Skeletal muscle satellite cell (primary cell): Measurements from ENCODE around the gene PCDHB7.
"Not testable (repeated sequence)": the region's sequence is repeated elsewhere in the genome, so short reads cannot be mapped to it uniquely, and the experiment has no call there.

Experiments
- H3K27me3 ChIP-seq: 2 replicates; pipeline ENCODE4 v1.7.0; 2013; ENCODE audit warnings: low read length; ENCODE audit not compliant: control insufficient read depth, insufficient read depth
- H3K36me3 ChIP-seq: 2 replicates; pipeline ENCODE4 v1.7.0; 2013; ENCODE audit warnings: mild to moderate bottlenecking, control low read depth, low read length; ENCODE audit not compliant: insufficient read depth
- H3K4me1 ChIP-seq: 2 replicates; pipeline ENCODE4 v1.7.0; 2013; ENCODE audit warnings: low read length; ENCODE audit not compliant: control insufficient read depth, insufficient read depth
- H3K4me2 ChIP-seq: 2 replicates; pipeline ENCODE4 v1.7.0; 2013; ENCODE audit warnings: mild to moderate bottlenecking, low read length
- H3K4me3 ChIP-seq: 2 replicates; pipeline ENCODE4 v1.7.0; 2013; ENCODE audit warnings: low read length
- H3K9ac ChIP-seq: 2 replicates; pipeline ENCODE4 v1.7.0; 2013; ENCODE audit warnings: mild to moderate bottlenecking, low read depth, low read length, moderate library complexity
- H3K9me3 ChIP-seq: replicated peaks from 2 replicates; pipeline ENCODE4 v1.7.0; 2013; ENCODE audit warnings: mild to moderate bottlenecking, control low read depth, low read length

PCDHB7 gene

DNA sequence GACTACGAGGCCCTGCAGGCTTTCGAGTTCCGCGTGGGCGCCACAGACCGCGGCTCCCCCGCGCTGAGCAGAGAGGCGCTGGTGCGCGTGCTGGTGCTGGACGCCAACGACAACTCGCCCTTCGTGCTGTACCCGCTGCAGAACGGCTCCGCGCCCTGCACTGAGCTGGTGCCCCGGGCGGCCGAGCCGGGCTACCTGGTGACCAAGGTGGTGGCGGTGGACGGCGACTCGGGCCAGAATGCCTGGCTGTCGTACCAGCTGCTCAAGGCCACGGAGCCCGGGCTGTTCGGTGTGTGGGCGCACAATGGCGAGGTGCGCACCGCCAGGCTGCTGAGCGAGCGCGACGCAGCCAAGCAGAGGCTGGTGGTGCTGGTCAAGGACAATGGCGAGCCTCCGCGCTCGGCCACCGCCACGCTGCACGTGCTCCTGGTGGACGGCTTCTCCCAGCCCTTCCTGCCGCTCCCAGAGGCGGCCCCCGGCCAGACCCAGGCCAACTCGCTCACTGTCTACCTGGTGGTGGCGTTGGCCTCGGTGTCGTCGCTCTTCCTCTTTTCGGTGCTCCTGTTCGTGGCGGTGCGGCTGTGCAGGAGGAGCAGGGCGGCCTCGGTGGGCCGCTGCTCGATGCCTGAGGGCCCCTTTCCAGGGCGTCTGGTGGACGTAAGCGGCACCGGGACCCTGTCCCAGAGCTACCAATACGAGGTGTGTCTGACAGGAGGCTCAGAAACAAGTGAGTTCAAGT, 11.8 kb downstream of the PCDHB7 start:
- H3K9me3 ChIP-seq, H3K4me1 ChIP-seq, H3K4me2 ChIP-seq, H3K27me3 ChIP-seq, H3K36me3 ChIP-seq, H3K9ac ChIP-seq, H3K4me3 ChIP-seq: not testable (repeated sequence)

- no peaks in the 10 kb centered on the region for H3K27me3 ChIP-seq
- peak within 1 kb of the TSS; percentile 52 for H3K4me2 ChIP-seq
- no peaks in the 10 kb centered on the region for H3K9me3 ChIP-seq
- H3K36me3 ChIP-seq, result no peaks in the 10 kb centered on the region
- H3K9ac ChIP-seq, result no peak within 1 kb of the TSS
- H3K4me1 ChIP-seq, result no peaks in the 10 kb centered on the region
- H3K4me3 ChIP-seq, result peak within 1 kb of the TSS; percentile 55
Observed at GRCh38 chr5:141186897-141187512, 14.6 kb downstream of the PCDHB7 start, which contains the start of gene PCDHB9. TSS of gene PCDHB9 (plus strand) at chr5:141187161. CDS start at chr5:141187319, 158 bp downstream.

- not testable (repeated sequence) for H3K9me3 ChIP-seq, H3K9ac ChIP-seq, H3K27me3 ChIP-seq, H3K4me3 ChIP-seq, H3K4me1 ChIP-seq, H3K36me3 ChIP-seq, H3K4me2 ChIP-seq
Observed at GRCh38 chr5:141188682-141189081, 16.2 kb downstream of the PCDHB7 start.

DNA sequence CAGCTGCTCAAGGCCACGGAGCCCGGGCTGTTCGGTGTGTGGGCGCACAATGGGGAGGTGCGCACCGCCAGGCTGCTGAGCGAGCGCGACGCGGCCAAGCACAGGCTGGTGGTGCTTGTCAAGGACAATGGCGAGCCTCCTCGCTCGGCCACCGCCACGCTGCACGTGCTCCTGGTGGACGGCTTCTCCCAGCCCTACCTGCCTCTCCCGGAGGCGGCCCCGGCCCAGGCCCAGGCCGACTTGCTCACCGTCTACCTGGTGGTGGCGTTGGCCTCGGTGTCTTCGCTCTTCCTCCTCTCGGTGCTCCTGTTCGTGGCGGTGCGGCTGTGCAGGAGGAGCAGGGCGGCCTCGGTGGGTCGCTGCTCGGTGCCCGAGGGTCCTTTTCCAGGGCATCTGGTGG, 16.7 kb downstream of the PCDHB7 start:
- not testable (repeated sequence) for H3K9ac ChIP-seq, H3K4me3 ChIP-seq, H3K27me3 ChIP-seq, H3K9me3 ChIP-seq, H3K4me2 ChIP-seq, H3K36me3 ChIP-seq, H3K4me1 ChIP-seq

- no peaks in the 10 kb centered on the region for H3K4me1 ChIP-seq
- H3K9me3 ChIP-seq, result no peaks in the 10 kb centered on the region
- no peak within 1 kb of the TSS for H3K4me3 ChIP-seq
- H3K36me3 ChIP-seq, result no peaks in the 10 kb centered on the region
- no peaks in the 10 kb centered on the region for H3K27me3 ChIP-seq
- peak within 1 kb of the TSS; percentile 34 for H3K4me2 ChIP-seq
- no peak within 1 kb of the TSS for H3K9ac ChIP-seq
Observed at GRCh38 chr5:141192110-141192725, 19.8 kb downstream of the PCDHB7 start, which contains the start of gene PCDHB10. TSS of gene PCDHB10 (plus strand) at chr5:141192353. CDS start at chr5:141192553, 200 bp downstream.

DNA sequence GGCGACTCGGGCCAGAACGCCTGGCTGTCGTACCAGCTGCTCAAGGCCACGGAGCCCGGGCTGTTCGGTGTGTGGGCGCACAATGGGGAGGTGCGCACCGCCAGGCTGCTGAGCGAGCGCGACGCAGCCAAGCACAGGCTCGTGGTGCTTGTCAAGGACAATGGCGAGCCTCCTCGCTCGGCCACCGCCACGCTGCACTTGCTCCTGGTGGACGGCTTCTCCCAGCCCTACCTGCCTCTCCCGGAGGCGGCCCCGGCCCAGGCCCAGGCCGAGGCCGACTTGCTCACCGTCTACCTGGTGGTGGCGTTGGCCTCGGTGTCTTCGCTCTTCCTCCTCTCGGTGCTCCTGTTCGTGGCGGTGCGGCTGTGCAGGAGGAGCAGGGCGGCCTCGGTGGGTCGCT, 21.9 kb downstream of the PCDHB7 start:
- not testable (repeated sequence) for H3K4me1 ChIP-seq, H3K4me3 ChIP-seq, H3K36me3 ChIP-seq, H3K9ac ChIP-seq, H3K27me3 ChIP-seq, H3K9me3 ChIP-seq, H3K4me2 ChIP-seq

DNA sequence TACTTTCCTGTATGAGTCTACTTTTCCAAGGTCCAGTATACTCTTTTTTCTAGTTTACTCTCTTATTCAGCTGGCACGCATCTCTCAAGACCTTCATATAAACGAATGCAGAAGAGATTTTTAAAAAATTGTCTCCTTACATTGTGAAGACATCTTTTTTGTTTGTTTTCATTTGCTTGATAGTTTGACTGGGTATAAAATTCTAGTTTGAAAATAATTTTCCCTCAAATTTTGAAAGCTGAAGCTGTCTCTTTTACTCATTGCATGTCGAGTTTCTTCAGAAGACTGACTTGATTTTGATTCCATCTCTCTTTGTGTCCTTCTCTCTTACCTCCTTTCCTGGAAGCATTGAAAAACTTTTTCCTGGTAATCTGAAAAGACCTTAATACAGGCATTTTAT, 23.9 kb downstream of the PCDHB7 start:
- Histone ChIP-seq H3K9ac (no peak overlapping the region), H3K27me3 (no peaks in the 10 kb centered on the region), H3K9me3 (no peaks in the 10 kb centered on the region)

DNA sequence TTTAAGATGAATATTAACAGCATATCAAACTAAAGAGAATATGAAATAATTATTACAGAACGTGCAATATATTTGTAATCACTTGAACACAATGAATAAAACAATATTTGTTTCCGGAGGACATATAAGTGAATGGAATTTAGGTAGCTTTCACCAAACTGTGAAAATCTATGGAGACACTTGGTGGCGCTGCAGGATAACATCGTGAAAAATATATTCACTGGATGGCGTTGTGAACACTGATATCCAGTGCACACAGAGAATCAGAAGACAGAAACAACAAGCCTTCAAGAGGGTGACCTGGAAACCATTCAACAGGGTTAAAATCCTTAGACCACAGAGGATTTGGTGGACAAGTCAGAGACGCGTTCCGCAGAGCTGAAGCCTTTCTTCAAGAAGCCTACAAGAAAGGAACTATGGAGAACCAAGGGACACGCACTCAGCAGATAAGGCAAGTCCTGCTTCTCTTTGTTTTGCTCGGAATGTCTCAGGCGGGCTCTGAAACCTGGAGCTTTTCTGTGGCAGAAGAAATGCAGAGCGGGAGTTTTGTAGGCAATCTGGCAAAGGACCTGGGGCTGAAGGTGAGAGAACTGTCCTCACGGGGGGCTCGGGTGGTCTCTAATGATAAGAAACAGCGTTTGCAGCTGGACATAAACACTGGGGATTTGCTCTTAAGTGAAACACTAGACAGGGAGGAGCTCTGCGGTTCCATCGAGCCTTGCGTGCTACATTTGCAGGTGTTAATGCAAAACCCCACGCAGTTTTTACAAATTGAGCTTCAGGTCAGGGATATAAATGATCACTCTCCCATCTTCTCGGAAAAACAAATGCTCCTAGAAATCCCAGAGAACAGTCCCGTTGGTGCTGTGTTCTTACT, 27.2 kb downstream of the PCDHB7 start, which contains the start of gene PCDHB11:
PCDHB11 (plus strand) TSS at position 269 of the 877 bp plus-strand sequence; CDS start at position 417, 148 bp downstream.
- no peaks in the 10 kb centered on the region for H3K27me3 ChIP-seq
- H3K36me3 ChIP-seq, result no peaks in the 10 kb centered on the region
- H3K4me1 ChIP-seq, result no peaks in the 10 kb centered on the region
- H3K9me3 ChIP-seq, result no peaks in the 10 kb centered on the region
- H3K9ac ChIP-seq, result no peak within 1 kb of the TSS
- peak within 1 kb of the TSS; percentile 45 for H3K4me3 ChIP-seq
- no peak within 1 kb of the TSS for H3K4me2 ChIP-seq

More for the DNA sequence above, 23.9 kb downstream of the PCDHB7 start:
- Histone ChIP-seq H3K4me3 (no peak overlapping the region), H3K4me2 (no peak overlapping the region), H3K36me3 (no peaks in the 10 kb centered on the region), H3K4me1 (no peaks in the 10 kb centered on the region)

GRCh38 chr5:141201126-141201525, 28.7 kb downstream of the PCDHB7 start:
- H3K4me1 ChIP-seq, H3K4me3 ChIP-seq, H3K9ac ChIP-seq, H3K4me2 ChIP-seq, H3K36me3 ChIP-seq, H3K27me3 ChIP-seq, H3K9me3 ChIP-seq: not testable (repeated sequence)

DNA sequence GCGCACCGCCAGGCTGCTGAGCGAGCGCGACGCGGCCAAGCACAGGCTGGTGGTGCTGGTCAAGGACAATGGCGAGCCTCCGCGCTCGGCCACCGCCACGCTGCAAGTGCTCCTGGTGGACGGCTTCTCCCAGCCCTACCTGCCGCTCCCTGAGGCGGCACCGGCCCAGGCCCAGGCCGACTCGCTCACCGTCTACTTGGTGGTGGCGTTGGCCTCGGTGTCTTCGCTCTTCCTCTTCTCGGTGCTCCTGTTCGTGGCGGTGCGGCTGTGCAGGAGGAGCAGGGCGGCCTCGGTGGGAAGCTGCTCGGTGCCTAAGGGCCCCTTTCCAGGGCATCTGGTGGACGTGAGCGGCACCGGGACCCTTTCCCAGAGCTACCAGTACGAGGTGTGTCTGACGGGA, 29.2 kb downstream of the PCDHB7 start:
- not testable (repeated sequence) for H3K9ac ChIP-seq, H3K9me3 ChIP-seq, H3K4me1 ChIP-seq, H3K4me3 ChIP-seq, H3K36me3 ChIP-seq, H3K4me2 ChIP-seq, H3K27me3 ChIP-seq

- Histone ChIP-seq H3K4me3 (peak within 1 kb of the TSS; percentile 45), H3K9ac (no peak within 1 kb of the TSS), H3K4me2 (peak within 1 kb of the TSS; percentile 49), H3K36me3 (no peaks in the 10 kb centered on the region), H3K4me1 (no peaks in the 10 kb centered on the region), H3K9me3 (no peaks in the 10 kb centered on the region), H3K27me3 (peaks cover 2% of the 10 kb centered on the region)
Observed at GRCh38 chr5:141208478-141208877, 36.0 kb downstream of the PCDHB7 start, which contains the start of gene PCDHB12. TSS of gene PCDHB12 (plus strand) at chr5:141208719. CDS start at chr5:141208908, 189 bp downstream.
